A549 (cell line): Measurements from ENCODE around the gene AGAP3.

Source experiments
- CHD2 ChIP-seq: fragments of 150-350 bp; IDR thresholded peaks from 2 replicates; pipeline ENCODE4 v1.6.1; 2014; ENCODE audit warnings: low read length; ENCODE audit not compliant: partially characterized antibody
- CTCF ChIP-seq: fragments of >200 bp; sonication (Bioruptor Twin); formaldehyde crosslinking; IDR thresholded peaks from 3 replicates; pipeline ENCODE4 v1.5.1; 2016
- HOXB13 ChIP-seq: fragments of 250-450 bp; sonication (Bioruptor Pico); IDR thresholded peaks from 2 replicates; pipeline ENCODE4 v1.5.0; 2020; ENCODE audit warnings: low read depth, mild to moderate bottlenecking, moderate library complexity
- KDM1A ChIP-seq: fragments of 200-600 bp; sonication (generic); IDR thresholded peaks from 2 replicates; pipeline ENCODE4 v1.6.1; 2016; ENCODE audit warnings: low read depth, mild to moderate bottlenecking
- KDM5A ChIP-seq: fragments of 200-600 bp; sonication (generic); IDR thresholded peaks from 2 replicates; pipeline ENCODE4 v1.6.1; 2016; ENCODE audit warnings: antibody characterized with exemption, mild to moderate bottlenecking
- MAX ChIP-seq: IDR thresholded peaks from 2 replicates; pipeline ENCODE4 v1.6.1; 2012
- PHF8 ChIP-seq: fragments of 200-600 bp; sonication (generic); IDR thresholded peaks from 2 replicates; pipeline ENCODE4 v1.6.1; 2016; ENCODE audit warnings: low read depth, mild to moderate bottlenecking, antibody characterized with exemption, moderate library complexity, borderline replicate concordance
- POLR2A ChIP-seq: IDR thresholded peaks from 2 replicates; pipeline ENCODE4 v1.6.1; 2012; ENCODE audit warnings: mild to moderate bottlenecking, low read length
- RAD21 ChIP-seq, 2 experiments: fragments of >200 bp in 1 of 2; sonication (Bioruptor Twin) in 1 of 2; formaldehyde crosslinking in 1 of 2; IDR thresholded peaks in 1 of 2; conservative IDR thresholded peaks in 1 of 2; 2 replicates in 1 of 2; 3 replicates in 1 of 2; pipeline ENCODE4 v1.6.1; 2012 to 2018; ENCODE audit warnings: inconsistent platforms in 1 of 2
- REST ChIP-seq: fragments of 200-600 bp; sonication (generic); IDR thresholded peaks from 2 replicates; pipeline ENCODE4 v1.6.1; 2016; ENCODE audit warnings: antibody characterized with exemption, mild to moderate bottlenecking, moderate library complexity
- SREBF2 ChIP-seq: fragments of 450-650 bp; IDR thresholded peaks from 2 replicates; pipeline ENCODE4 v1.6.1; 2014; ENCODE audit warnings: mild to moderate bottlenecking, moderate library complexity
- USF2 ChIP-seq: fragments of 450-650 bp; IDR thresholded peaks from 2 replicates; pipeline ENCODE4 v1.6.1; 2014; ENCODE audit warnings: antibody characterized with exemption

GRCh38 chr7:151091431-151091830 lies 5.2 kb downstream of the AGAP3 start:
- TF ChIP-seq REST = no peak
- TF ChIP-seq POLR2A = no peak
- TF ChIP-seq CTCF = peak; percentile 46
- no peak for TF ChIP-seq USF2
- TF ChIP-seq PHF8 = no peak
- no peak for TF ChIP-seq MAX
- TF ChIP-seq SREBF2 = no peak
- no peak for TF ChIP-seq KDM5A
- TF ChIP-seq KDM1A = no peak
- 0 out of 5 replicates have a peak, but pooled peaks of 1 of the 2 experiments have one; percentile 26 for TF ChIP-seq RAD21 (conservative IDR thresholded peaks at IDR 0.05 in 1 of 2, IDR thresholded peaks at IDR 0.05 in 1 of 2)
- no peak for TF ChIP-seq HOXB13 (CRISPR knock-in tag)
- TF ChIP-seq CHD2 = no peak
